SU-DHL-6 (cell line): ENCODE results near the gene SLC8A1.

ENCODE experiments used
- H2AFZ ChIP-seq: fragments of 200-600 bp; sonication (generic); 2 replicates; pipeline ENCODE4 v1.6.1; 2014; ENCODE audit warnings: low read depth, mild to moderate bottlenecking, moderate library complexity, mixed read lengths, antibody characterized with exemption, low read length; ENCODE audit not compliant: severe bottlenecking
- H3F3A ChIP-seq: fragments of 200-600 bp; shearing (Covaris generic); 2 replicates; pipeline ENCODE4 v1.6.0; 2016; ENCODE audit warnings: antibody characterized with exemption, mild to moderate bottlenecking; ENCODE audit not compliant: insufficient read depth
- H3K27ac ChIP-seq: fragments of 200-600 bp; sonication (generic); 2 replicates; pipeline ENCODE4 v1.5.1; 2016; ENCODE audit warnings: low read depth, mild to moderate bottlenecking, low read length, moderate library complexity, mixed read lengths
- H3K27me3 ChIP-seq: fragments of 200-600 bp; sonication (generic), shearing (Covaris generic); 2 replicates; pipeline ENCODE4 v1.6.0; 2014; ENCODE audit warnings: mild to moderate bottlenecking, low read length
- H3K36me3 ChIP-seq: fragments of 200-600 bp; sonication (generic); 2 replicates; pipeline ENCODE4 v1.6.1; 2014; ENCODE audit warnings: mild to moderate bottlenecking, low read length, mixed read lengths
- H3K4me2 ChIP-seq: fragments of 300-600, 200-600 bp; shearing (Covaris generic), sonication (generic); 2 replicates; pipeline ENCODE4 v1.6.0; 2014; ENCODE audit warnings: low read length, low read depth, mild to moderate bottlenecking; ENCODE audit not compliant: poor library complexity, severe bottlenecking
- H3K4me3 ChIP-seq: fragments of 200-600 bp; sonication (generic); 2 replicates; pipeline ENCODE4 v1.5.1; 2014; ENCODE audit warnings: antibody characterized with exemption, low read length, mild to moderate bottlenecking, mixed read lengths; ENCODE audit not compliant: insufficient read depth, poor library complexity, severe bottlenecking
- H3K79me2 ChIP-seq: fragments of 200-600 bp; sonication (generic); 2 replicates; pipeline ENCODE4 v1.6.1; 2014; ENCODE audit warnings: mild to moderate bottlenecking, low read length, moderate library complexity; ENCODE audit not compliant: insufficient read depth
- H3K9ac ChIP-seq: fragments of 200-600 bp; sonication (generic); 2 replicates; pipeline ENCODE4 v1.7.0; 2014; ENCODE audit warnings: mild to moderate bottlenecking, low read length
- H3K9me2 ChIP-seq: fragments of 200-600 bp; sonication (generic); replicated peaks from 2 replicates; pipeline ENCODE4 v1.6.1; 2014; ENCODE audit warnings: low read length; ENCODE audit not compliant: insufficient read depth
- H3K9me3 ChIP-seq: fragments of 200-600 bp; sonication (generic); 2 replicates; pipeline ENCODE4 v1.6.1; 2014; ENCODE audit warnings: low read length, mixed read lengths; ENCODE audit not compliant: insufficient read depth
- H4K20me1 ChIP-seq: fragments of 200-600 bp; sonication (generic); 2 replicates; pipeline ENCODE4 v1.6.1; 2014; ENCODE audit warnings: low read depth, mild to moderate bottlenecking, antibody characterized with exemption, low read length, moderate library complexity, mixed read lengths
- CTCF ChIP-seq: fragments of 200-600 bp; sonication (generic); IDR thresholded peaks from one replicate; pipeline ENCODE4 v1.5.1; 2017; ENCODE audit warnings: antibody characterized with exemption, mild to moderate bottlenecking, low read length, moderate library complexity; ENCODE audit not compliant: insufficient read depth, poor library complexity, severe bottlenecking
- EZH2phosphoT487 ChIP-seq: fragments of 200-600 bp; sonication (generic), shearing (Covaris generic); conservative IDR thresholded peaks from 2 replicates; pipeline ENCODE4 v1.6.1; 2018; ENCODE audit warnings: mild to moderate bottlenecking, antibody characterized with exemption, low read length, moderate library complexity, mixed read lengths

The SLC8A1 gene

GRCh38 chr2:40243581-40244187 lies 208.2 kb downstream of the SLC8A1 start:
- no peaks in the 10 kb centered on the region for H4K20me1 ChIP-seq
- no peak overlapping the region for H2AFZ ChIP-seq
- no peak overlapping the region for H3K4me3 ChIP-seq
- H3K27ac ChIP-seq = no peak overlapping the region
- no peak overlapping the region for H3K9ac ChIP-seq
- no peaks in the 10 kb centered on the region for H3K27me3 ChIP-seq
- no peak for TF ChIP-seq CTCF
- TF ChIP-seq EZH2phosphoT487 = no peak
- no peaks in the 10 kb centered on the region for H3K9me2 ChIP-seq
- no peaks in the 10 kb centered on the region for H3K79me2 ChIP-seq
- no peak overlapping the region for H3K4me2 ChIP-seq
- no peaks in the 10 kb centered on the region for H3F3A ChIP-seq
- no peaks in the 10 kb centered on the region for H3K9me3 ChIP-seq
- H3K36me3 ChIP-seq = no peaks in the 10 kb centered on the region

DNA sequence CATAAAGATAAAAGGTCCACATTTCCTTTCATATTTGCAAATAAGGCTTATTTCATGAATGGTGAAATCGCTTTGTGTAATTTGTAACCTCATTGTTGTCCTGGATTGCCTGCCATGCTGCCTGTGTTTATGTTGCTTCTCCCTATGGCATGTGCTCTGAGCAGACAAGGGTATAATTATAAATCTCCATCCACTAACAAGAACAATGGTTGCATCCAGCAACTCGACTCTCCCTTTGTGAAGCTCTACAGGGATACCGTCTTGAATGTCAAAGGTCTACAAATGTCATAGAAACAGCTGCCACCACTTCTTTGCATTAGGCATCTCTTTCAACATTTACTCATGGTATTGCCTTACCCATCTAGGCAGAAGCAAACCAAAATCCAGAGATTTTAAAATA lies 209.6 kb downstream of the SLC8A1 start:
- Histone ChIP-seq H3F3A (no peaks in the 10 kb centered on the region), H3K27ac (no peak overlapping the region), H3K9ac (no peak overlapping the region), H4K20me1 (no peaks in the 10 kb centered on the region), H3K9me2 (no peaks in the 10 kb centered on the region), H3K27me3 (no peaks in the 10 kb centered on the region), H3K79me2 (no peaks in the 10 kb centered on the region), H3K4me3 (no peak overlapping the region), H2AFZ (no peak overlapping the region), H3K9me3 (no peaks in the 10 kb centered on the region), H3K4me2 (no peak overlapping the region), H3K36me3 (no peaks in the 10 kb centered on the region)
- TF ChIP-seq CTCF (no peak), EZH2phosphoT487 (no peak)

DNA sequence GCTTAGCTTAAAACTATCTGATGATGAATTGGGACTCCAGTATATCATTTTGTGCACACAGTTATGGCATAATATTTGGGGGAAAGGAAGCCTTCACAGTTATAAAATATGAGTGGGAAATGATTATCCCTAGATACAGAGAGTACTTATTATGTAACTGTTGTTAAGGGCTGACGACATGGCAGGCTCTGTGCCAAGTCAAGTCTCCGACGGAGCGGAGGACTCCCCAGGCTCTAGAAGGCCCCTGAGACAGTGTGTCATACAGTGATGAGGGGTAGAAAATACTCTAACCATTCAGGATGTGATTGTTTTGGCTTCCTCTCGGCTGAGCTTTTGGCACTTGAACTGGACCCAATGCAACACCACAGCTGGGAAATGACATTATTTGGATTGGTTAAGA lies 211.8 kb downstream of the SLC8A1 start:
- Histone ChIP-seq H3F3A (no peaks in the 10 kb centered on the region), H3K27ac (no peak overlapping the region), H3K9me2 (no peaks in the 10 kb centered on the region), H3K27me3 (no peaks in the 10 kb centered on the region), H3K79me2 (no peaks in the 10 kb centered on the region), H4K20me1 (no peaks in the 10 kb centered on the region), H3K4me3 (no peak overlapping the region), H3K4me2 (no peak overlapping the region), H2AFZ (no peak overlapping the region), H3K9ac (no peak overlapping the region), H3K36me3 (no peaks in the 10 kb centered on the region), H3K9me3 (no peaks in the 10 kb centered on the region)
- TF ChIP-seq EZH2phosphoT487 (no peak), CTCF (no peak)
